Gastrocnemius medialis (tissue), 4 donors: ENCODE data around the gene FAM193B. TPM values are rescaled to one million over a fixed set of nuclear protein-coding genes. Genes with fewer than 3 reads are reported as not detected.

Source experiments
- ATAC-seq, 2 donors: fragments of 150-250 bp; one replicate each; pipeline ENCODE4 v1.9.1; 2016
- DNase-seq, 2 donors: peaks; one replicate each; pipeline ENCODE4 v3.0.0-alpha.2; 2019
- H3K27ac ChIP-seq, 4 donors: fragments of 200-600 bp; sonication (generic); 1 replicate in 1 of 4; 2 replicates in 3 of 4; pipeline ENCODE4 v1.5.1; 2016 to 2018; ENCODE audit warnings: mild to moderate bottlenecking in 2 of 4, moderate library complexity in 1 of 4
- H3K27me3 ChIP-seq, 3 donors: fragments of 200-600 bp; sonication (generic) in 2 of 3; 1 replicate in 1 of 3; 2 replicates in 2 of 3; pipeline versions ENCODE4 v1.5.1 to v1.6.0; 2016 to 2019; ENCODE audit warnings: mild to moderate bottlenecking in 1 of 3, moderate library complexity in 1 of 3
- H3K36me3 ChIP-seq, 2 donors: fragments of 200-600 bp; sonication (generic) in 1 of 2; one replicate each; pipeline ENCODE4 v1.5.1; 2017 to 2018
- H3K4me1 ChIP-seq, 2 donors: fragments of 200-600 bp; sonication (generic) in 1 of 2; one replicate each; pipeline ENCODE4 v1.5.1; 2016 to 2017; ENCODE audit warnings: mild to moderate bottlenecking in 2 of 2
- H3K4me3 ChIP-seq, 4 donors: fragments of 200-600 bp; sonication (generic) in 3 of 4; 1 replicate in 1 of 4; 2 replicates in 3 of 4; pipeline ENCODE4 v1.5.1; 2016 to 2019; ENCODE audit warnings: mild to moderate bottlenecking in 2 of 4
- H3K9me3 ChIP-seq, 3 donors: fragments of 200-600 bp; sonication (generic) in 2 of 3; 1 replicate in 1 of 3; 2 replicates in 2 of 3; pipeline ENCODE4 v1.5.1; 2016 to 2019
- POLR2A ChIP-seq, 2 donors: fragments of 450-650 bp; IDR thresholded peaks; one replicate each; pipeline ENCODE4 v1.6.1; 2017; ENCODE audit warnings: antibody characterized with exemption in 2 of 2, mild to moderate bottlenecking in 2 of 2, moderate library complexity in 2 of 2
- in situ Hi-C, 4 donors: fragments of 200-750 bp; cut with MboI; loops; one replicate each; pipeline versions ENCODE4 v1.15.0 to v1.8.0; 2017; ENCODE audit warnings: low sequenced_read_pairs in 4 of 4
- intact Hi-C: fragments of 100-400 bp; cut with DNase I; formaldehyde crosslinking; loops from one replicate; pipeline ENCODE4 v1.15.1; 2023; ENCODE audit warnings: low total_unique reads
- total RNA-seq, 4 donors: library from RNA; depleted of rRNA; stranded (reverse); fragments of >200 nt; gene quantifications; one replicate each; pipeline versions ENCODE4 v1.1.0 to v1.2.3, GENCODE V29; 2016
- TF ChIP-seq, protein P1 (sequence below), 5 experiments: fragments of 450-650 bp in 3 of 5; fragments of 200-600 bp in 2 of 5; sonication (generic) in 2 of 5; IDR thresholded peaks in 4 of 5; conservative IDR thresholded peaks in 1 of 5; 1 replicate in 4 of 5; 2 replicates in 1 of 5; pipeline ENCODE4 v1.5.1; 2016 to 2019; ENCODE audit warnings: antibody characterized with exemption in 5 of 5, mild to moderate bottlenecking in 3 of 5, moderate library complexity in 3 of 5

FAM193B gene
- total RNA-seq = 10 to 100 TPM; 13.2 to 21.3 (median 16.6) TPM

DNA sequence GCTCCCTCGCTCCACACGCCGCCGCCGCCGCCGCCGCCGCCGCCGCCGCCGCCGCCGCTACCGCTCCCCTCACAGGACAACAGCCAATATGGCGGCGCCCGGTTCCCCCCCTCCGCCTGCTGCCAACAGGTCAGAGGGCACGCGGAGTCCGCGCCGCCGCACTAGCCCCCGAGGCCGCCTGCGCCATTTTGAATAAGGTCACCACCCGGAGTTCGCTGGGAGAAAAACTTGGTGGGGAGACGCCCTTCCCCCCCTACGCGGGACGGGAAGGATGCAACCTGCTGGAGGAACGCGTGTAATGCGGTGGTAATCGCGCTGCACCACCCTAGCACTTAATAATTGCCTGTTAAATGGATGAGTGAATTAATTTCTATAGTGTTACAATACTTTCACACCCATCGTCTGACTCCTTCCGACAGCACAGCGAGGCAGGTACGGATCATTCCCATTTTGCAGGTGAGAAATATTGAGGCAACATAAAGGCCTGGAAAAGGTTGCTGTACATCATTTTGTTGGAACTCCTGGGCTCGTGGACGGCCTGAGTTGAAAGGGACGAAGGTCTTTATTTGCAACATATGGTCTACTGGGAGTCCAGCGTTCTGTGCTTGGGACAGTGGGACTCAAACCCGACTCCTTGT is at the start of gene FAM193B:
TSS of gene FAM193B (minus strand) at position 90 of the 638 bp plus-strand sequence. CDS start 105 bp downstream, outside the sequence.
- intact Hi-C loops = loop anchor here (1.0 kb wide), 1 partner anchor 38 kb away; the partner anchor contains the start of gene TMED9
- H3K27ac ChIP-seq = peak within 1 kb of the TSS; percentile 85 to 92 (median 90)
- in situ Hi-C loops = no loop called here
- TF ChIP-seq, protein P1, sequence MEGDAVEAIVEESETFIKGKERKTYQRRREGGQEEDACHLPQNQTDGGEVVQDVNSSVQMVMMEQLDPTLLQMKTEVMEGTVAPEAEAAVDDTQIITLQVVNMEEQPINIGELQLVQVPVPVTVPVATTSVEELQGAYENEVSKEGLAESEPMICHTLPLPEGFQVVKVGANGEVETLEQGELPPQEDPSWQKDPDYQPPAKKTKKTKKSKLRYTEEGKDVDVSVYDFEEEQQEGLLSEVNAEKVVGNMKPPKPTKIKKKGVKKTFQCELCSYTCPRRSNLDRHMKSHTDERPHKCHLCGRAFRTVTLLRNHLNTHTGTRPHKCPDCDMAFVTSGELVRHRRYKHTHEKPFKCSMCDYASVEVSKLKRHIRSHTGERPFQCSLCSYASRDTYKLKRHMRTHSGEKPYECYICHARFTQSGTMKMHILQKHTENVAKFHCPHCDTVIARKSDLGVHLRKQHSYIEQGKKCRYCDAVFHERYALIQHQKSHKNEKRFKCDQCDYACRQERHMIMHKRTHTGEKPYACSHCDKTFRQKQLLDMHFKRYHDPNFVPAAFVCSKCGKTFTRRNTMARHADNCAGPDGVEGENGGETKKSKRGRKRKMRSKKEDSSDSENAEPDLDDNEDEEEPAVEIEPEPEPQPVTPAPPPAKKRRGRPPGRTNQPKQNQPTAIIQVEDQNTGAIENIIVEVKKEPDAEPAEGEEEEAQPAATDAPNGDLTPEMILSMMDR (IDR thresholded peaks at IDR 0.05 in 4 of 5, conservative IDR thresholded peaks at IDR 0.05 in 1 of 5) = peak in 3 of 5 experiments; percentile 6 to 32 (median 11)
- TF ChIP-seq POLR2A (IDR thresholded peaks at IDR 0.05) = peak; percentile 36 to 58
- no peaks in the 10 kb centered on the region for H3K9me3 ChIP-seq
- H3K4me3 ChIP-seq = peak within 1 kb of the TSS; percentile 80 to 86 (median 84)
- H3K4me1 ChIP-seq = peaks cover 47 to 54% of the 10 kb centered on the region in 2 donors
- no peaks in the 10 kb centered on the region for H3K27me3 ChIP-seq
- DNase-seq (peak; percentile 85 to 91), ATAC-seq (peak; percentile 90 to 93)
- no peaks in the 10 kb centered on the region for H3K36me3 ChIP-seq

GRCh38 chr5:177604116-177604521 is 49.8 kb upstream of the FAM193B start:
- no peaks in the 10 kb centered on the region for H3K27me3 ChIP-seq
- H3K4me3 ChIP-seq = no peak overlapping the region
- H3K36me3 ChIP-seq = no peaks in the 10 kb centered on the region
- no peak for TF ChIP-seq POLR2A (IDR thresholded peaks at IDR 0.05)
- TF ChIP-seq, protein P1 (IDR thresholded peaks at IDR 0.05 in 4 of 5, conservative IDR thresholded peaks at IDR 0.05 in 1 of 5) = no peak
- in situ Hi-C loops (no loop called here), intact Hi-C loops (loop anchor here (5.0 kb wide), 1 partner anchor 1067 kb away; the partner anchor contains the start of gene RNF44)
- DNase-seq = no peak
- H3K4me1 ChIP-seq = peaks cover 13 to 18% of the 10 kb centered on the region in 2 donors
- H3K9me3 ChIP-seq = no peaks in the 10 kb centered on the region
- no peak for ATAC-seq
- no peak overlapping the region for H3K27ac ChIP-seq

DNA sequence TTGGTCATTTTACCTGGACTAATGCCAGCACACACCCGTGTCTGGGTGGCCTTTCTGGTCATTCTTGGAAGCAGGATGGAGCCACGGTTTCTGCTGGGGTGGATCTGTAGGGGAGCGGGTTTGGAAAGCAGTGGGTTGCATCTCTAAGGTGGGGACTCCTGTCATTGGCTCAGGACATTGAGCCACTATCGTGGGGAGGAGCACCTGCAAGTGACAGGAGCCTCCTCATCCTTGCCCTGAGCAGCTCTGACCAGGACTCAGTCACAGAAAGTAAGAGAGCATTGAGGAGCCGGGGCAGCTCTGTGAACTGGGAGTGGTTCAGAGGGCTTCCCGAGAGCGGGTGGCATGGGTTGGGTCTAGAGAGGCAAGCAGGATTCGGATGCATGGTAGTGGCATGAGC is 49.3 kb upstream of the FAM193B start:
- no peak for TF ChIP-seq POLR2A (IDR thresholded peaks at IDR 0.05)
- TF ChIP-seq, protein P1 (IDR thresholded peaks at IDR 0.05 in 4 of 5, conservative IDR thresholded peaks at IDR 0.05 in 1 of 5) = no peak
- Histone ChIP-seq H3K9me3 (no peaks in the 10 kb centered on the region), H3K27me3 (no peaks in the 10 kb centered on the region), H3K4me3 (no peak overlapping the region), H3K27ac (no peak overlapping the region), H3K4me1 (peaks cover 13 to 18% of the 10 kb centered on the region in 2 donors), H3K36me3 (no peaks in the 10 kb centered on the region)
- DNase-seq (no peak), ATAC-seq (no peak)
- intact Hi-C loops (loop anchor here (5.0 kb wide), 1 partner anchor 1066 kb away; the partner anchor contains the start of gene RNF44), in situ Hi-C loops (no loop called here)

- ATAC-seq (no peak), DNase-seq (no peak)
- TF ChIP-seq, protein P1 (IDR thresholded peaks at IDR 0.05 in 4 of 5, conservative IDR thresholded peaks at IDR 0.05 in 1 of 5) = no peak
- no peak for TF ChIP-seq POLR2A (IDR thresholded peaks at IDR 0.05)
- Histone ChIP-seq H3K27me3 (no peaks in the 10 kb centered on the region), H3K4me1 (peaks cover 13 to 18% of the 10 kb centered on the region in 2 donors), H3K27ac (no peak overlapping the region), H3K9me3 (no peaks in the 10 kb centered on the region), H3K4me3 (no peak overlapping the region), H3K36me3 (no peaks in the 10 kb centered on the region)
- in situ Hi-C loops = no loop called here
- intact Hi-C loops = loop anchor here (5.0 kb wide), 1 partner anchor 1065 kb away; the partner anchor contains the start of gene RNF44
These were observed 48.1 kb upstream of the FAM193B start for GRCh38 chr5:177602458-177602830.
